GM04503 (cell line): ENCODE data around the gene SLC9A7.

Source experiments
- DNase-seq: peaks from one replicate; pipeline ENCODE4 v3.0.0-alpha.2; 2012; ENCODE audit warnings: low read depth

Gene SLC9A7

GRCh38 chrX:46573331-46573891, 185.5 kb downstream of the SLC9A7 start, which contains the start of gene CHST7:
Gene CHST7, plus strand, starts transcription at chrX:46573765. Its CDS starts 167 bp downstream, at chrX:46573932.
- DNase-seq: no peak

- DNase-seq: no peak
Measured at GRCh38 chrX:46572340-46572936, 186.5 kb downstream of the SLC9A7 start.

GRCh38 chrX:46571423-46572339, 187.2 kb downstream of the SLC9A7 start:
- DNase-seq: no peak

- DNase-seq: no peak
Measured at GRCh38 chrX:46569621-46570020, 189.3 kb downstream of the SLC9A7 start.

DNA sequence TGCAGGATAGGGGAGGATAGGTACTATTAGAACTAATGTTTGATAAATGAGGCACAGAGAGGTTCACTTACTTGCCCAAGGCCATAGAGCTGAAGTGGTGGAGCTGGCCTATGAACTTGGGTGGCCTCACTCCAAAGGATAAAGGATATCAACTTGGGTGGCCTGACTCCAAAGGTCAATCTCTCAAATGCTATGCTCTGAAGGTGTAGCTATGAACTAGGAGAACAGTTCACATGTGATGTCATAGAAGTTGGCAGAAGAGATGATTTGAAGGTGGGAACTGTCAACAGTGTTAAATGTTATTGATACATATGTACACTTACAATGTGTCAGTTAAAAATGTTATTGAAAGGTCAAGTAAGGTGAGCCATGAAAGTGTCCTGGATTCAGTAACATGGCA, 191.5 kb downstream of the SLC9A7 start:
- DNase-seq: no peak

GRCh38 chrX:46561824-46562657, 196.9 kb downstream of the SLC9A7 start:
- DNase-seq: no peak

DNA sequence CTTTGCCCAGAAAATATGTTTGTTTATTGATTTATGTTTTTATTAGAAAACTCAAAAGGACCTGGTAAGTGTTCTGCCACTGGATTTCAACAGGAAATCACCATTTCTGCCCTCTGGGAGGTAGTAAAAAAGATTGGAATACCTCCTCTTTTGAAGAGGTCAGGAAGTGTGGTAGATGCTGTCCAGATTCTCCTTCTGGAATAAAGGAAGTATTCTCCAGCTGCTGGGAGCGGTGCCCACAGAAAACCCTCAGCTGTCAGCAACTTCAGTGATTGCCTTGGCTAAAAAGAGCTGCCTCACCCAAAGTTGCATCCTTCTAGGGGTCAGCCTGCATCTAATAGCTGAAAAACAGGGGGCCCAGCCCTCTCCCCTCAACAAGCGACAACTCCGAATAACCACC, 199.9 kb downstream of the SLC9A7 start:
- DNase-seq: no peak

DNA sequence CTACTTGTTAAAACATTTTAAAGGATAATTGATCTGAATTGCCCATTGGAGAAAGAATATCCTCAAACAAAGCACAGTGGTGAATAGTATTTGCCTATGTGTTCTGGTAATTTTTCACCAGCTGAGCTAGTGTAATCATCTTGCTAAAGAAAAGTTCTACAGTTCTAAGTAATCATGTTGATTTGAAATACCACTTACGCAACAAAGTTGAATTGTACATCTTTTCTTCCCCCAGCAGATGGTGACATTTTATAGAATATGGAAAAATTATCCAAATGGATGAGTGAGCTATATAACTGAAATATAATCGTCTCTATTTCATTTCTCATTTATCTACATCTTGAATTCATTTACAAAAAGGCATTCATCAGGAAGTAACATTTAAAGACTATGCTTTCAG, 204.0 kb downstream of the SLC9A7 start:
- DNase-seq: no peak

- DNase-seq: no peak
Measured at GRCh38 chrX:46553935-46554334, 205.0 kb downstream of the SLC9A7 start.

DNA sequence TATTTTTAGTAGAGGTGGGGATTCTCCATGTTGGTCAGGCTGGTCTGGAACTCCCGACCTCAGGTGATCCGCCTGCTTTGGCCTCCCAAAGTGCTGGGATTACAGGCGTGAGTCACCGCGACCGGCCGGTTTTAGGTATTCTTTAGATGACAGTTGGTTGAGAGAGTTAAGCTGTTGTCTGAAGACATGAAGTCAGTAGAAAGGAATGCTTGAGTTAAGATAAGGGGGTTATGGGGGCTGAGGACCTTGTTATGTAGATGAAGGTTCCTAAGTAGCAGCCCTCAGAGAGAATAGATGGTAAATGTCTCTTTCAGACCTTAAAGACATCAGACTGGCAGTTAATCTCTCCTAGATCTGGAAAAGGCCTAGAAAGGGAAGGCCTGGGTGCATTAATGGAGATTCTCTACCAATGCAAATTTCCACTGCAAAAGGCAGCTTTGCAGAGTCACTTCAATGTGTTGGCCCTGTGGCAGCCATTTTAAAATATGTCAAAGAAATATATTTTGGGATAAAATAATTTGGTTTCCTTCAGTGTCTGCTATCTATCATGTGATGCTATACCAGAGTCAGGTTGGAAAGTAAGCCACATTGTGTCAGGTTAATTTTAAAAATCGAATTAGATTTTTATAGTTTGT, 207.3 kb downstream of the SLC9A7 start:
- DNase-seq: no peak

- no peak for DNase-seq
Measured at GRCh38 chrX:46549914-46550313, 209.0 kb downstream of the SLC9A7 start.
